ENCODE data around the gene SHH.

- TF ChIP-seq POLR2A (IDR thresholded peaks at IDR 0.05): no peak
- no peak for TF ChIP-seq CTCF (IDR thresholded peaks at IDR 0.05)
- TF ChIP-seq EP300 (IDR thresholded peaks at IDR 0.05): no peak
These were observed 21.6 kb downstream of the SHH start for GRCh38 chr7:155790666-155791065.
